Skeletal muscle tissue (tissue), 4 donors: ENCODE measurements around the gene CHAF1B. TPM values are rescaled to one million over a fixed set of nuclear protein-coding genes. Genes with fewer than 3 reads are reported as not detected.
A peak's percentile ranks its signal among the peaks of the same experiment; 100 is the strongest.

Experiments used
- H3K27ac ChIP-seq: one replicate; pipeline ENCODE4 v1.7.0; 2013; ENCODE audit warnings: mild to moderate bottlenecking, low read depth, low read length, inconsistent platforms
- H3K27me3 ChIP-seq, 3 donors: one replicate each; pipeline ENCODE4 v1.7.0; 2013; ENCODE audit warnings: low read length in 3 of 3; ENCODE audit not compliant: control insufficient read depth in 3 of 3, insufficient read depth in 3 of 3
- H3K36me3 ChIP-seq, 3 donors: one replicate each; pipeline ENCODE4 v1.7.0; 2013; ENCODE audit warnings: low read length in 3 of 3; ENCODE audit not compliant: control insufficient read depth in 3 of 3, insufficient read depth in 3 of 3
- H3K4me1 ChIP-seq, 3 donors: one replicate each; pipeline ENCODE4 v1.7.0; 2013; ENCODE audit warnings: low read length in 3 of 3, mild to moderate bottlenecking in 3 of 3; ENCODE audit not compliant: control insufficient read depth in 3 of 3, insufficient read depth in 3 of 3
- H3K4me3 ChIP-seq, 3 donors: one replicate each; pipeline ENCODE4 v1.7.0; 2013; ENCODE audit warnings: low read length in 3 of 3
- H3K9ac ChIP-seq, 3 donors: one replicate each; pipeline ENCODE4 v1.7.0; 2013; ENCODE audit warnings: low read length in 3 of 3, mild to moderate bottlenecking in 3 of 3, moderate library complexity in 2 of 3, low read depth in 1 of 3
- H3K9me3 ChIP-seq, 3 donors: one replicate each; pipeline ENCODE4 v1.7.0; 2013; ENCODE audit warnings: low read length in 3 of 3; ENCODE audit not compliant: control insufficient read depth in 3 of 3
- total RNA-seq: library from RNA; depleted of rRNA; stranded (reverse); fragments of >200 nt; gene quantifications from one replicate; pipeline ENCODE4 v1.2.3, GENCODE V29; 2014
- donor health status: Osteomylitis.

CHAF1B gene
- total RNA-seq, 1 donor from 2014 or later: 2.1 TPM

DNA sequence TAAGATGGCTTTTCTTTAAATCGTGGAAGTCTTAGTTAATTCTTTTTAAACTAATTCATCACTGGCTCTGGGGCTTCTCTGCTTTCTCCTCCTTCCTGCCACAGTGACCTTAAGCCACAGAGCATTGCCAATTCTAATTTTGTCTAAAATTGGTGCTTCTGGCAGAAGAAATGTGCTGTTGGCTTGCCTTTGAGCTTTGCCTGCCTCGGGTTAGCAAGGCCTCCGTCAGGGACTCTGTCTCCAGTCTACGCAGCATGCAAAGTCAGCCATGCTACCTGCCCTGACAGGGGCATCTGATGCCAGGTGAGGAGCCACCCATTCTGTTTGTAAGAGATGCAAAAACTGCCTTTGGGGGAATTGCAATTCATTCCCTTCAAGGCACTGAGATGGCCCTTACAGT lies 69.5 kb downstream of the CHAF1B start:
- H3K9me3 ChIP-seq: no peaks in the 10 kb centered on the region
- no peak overlapping the region for H3K9ac ChIP-seq
- peaks cover 0 to 2% (median 0%) of the 10 kb centered on the region in 3 donors for H3K36me3 ChIP-seq
- peaks cover 4 to 14% (median 13%) of the 10 kb centered on the region in 3 donors for H3K4me1 ChIP-seq
- H3K27me3 ChIP-seq: no peaks in the 10 kb centered on the region
- no peak overlapping the region for H3K4me3 ChIP-seq
- no peak overlapping the region for H3K27ac ChIP-seq

DNA sequence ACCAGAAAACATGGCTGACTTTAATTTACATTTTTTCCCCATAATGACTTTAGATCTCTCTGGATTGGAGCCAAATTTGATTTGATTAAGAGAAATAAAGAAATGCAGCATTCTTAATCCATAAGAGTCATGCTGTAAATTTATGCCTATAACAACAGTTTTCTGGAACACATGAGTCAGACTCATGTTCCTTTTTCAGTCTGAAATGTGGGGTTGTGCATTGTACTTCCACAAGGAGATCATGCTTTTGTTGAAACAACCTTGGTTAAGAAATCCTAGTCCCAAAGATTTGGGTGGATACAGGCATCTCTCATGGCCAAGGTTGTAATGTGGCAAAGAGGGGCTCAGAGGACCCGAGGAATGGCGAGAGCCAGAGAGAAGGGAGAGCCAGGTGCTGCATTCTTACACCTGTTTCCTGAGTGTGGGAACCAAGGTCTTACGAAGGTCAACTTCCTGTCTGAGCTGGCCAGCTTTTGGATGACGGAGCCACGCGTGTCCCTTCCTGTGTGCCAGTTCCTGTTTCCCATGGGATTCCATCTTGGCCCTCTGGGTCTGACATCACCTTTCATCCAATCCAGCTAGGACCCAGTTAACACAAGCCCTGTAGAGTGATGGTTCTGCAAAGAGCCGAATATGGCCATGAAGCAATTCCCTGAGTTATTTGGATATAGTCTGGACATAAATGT lies 71.7 kb downstream of the CHAF1B start:
- Histone ChIP-seq H3K9ac (no peak overlapping the region), H3K36me3 (peaks cover 0 to 2% (median 0%) of the 10 kb centered on the region in 3 donors), H3K4me3 (no peak overlapping the region), H3K9me3 (no peaks in the 10 kb centered on the region), H3K27me3 (no peaks in the 10 kb centered on the region), H3K4me1 (peaks cover 4 to 16% (median 15%) of the 10 kb centered on the region in 3 donors), H3K27ac (no peak overlapping the region)

DNA sequence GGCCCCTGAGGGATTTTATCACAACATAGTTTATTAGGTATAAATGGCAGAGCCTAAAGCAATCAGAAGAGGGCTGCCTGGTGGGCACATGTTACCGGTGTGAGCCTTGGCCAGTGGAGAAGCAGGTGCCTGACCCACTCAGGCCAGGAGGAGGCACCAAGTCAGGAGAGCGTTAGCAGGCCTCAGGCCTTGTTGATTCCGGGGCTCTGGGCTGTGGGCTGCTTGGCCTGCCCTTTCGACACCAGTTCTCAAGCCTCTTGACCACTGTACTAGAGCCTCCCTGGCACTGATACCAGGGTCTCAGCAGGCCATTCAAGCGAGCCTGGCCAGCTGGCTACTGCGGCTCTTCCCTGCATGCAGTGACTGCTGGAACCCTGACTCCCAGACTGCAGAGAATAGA lies 73.9 kb downstream of the CHAF1B start:
- Histone ChIP-seq H3K27ac (no peak overlapping the region), H3K4me3 (no peak overlapping the region), H3K4me1 (peaks cover 3 to 18% (median 18%) of the 10 kb centered on the region in 3 donors), H3K9ac (no peak overlapping the region), H3K36me3 (no peaks in the 10 kb centered on the region), H3K27me3 (no peaks in the 10 kb centered on the region), H3K9me3 (no peaks in the 10 kb centered on the region)

DNA sequence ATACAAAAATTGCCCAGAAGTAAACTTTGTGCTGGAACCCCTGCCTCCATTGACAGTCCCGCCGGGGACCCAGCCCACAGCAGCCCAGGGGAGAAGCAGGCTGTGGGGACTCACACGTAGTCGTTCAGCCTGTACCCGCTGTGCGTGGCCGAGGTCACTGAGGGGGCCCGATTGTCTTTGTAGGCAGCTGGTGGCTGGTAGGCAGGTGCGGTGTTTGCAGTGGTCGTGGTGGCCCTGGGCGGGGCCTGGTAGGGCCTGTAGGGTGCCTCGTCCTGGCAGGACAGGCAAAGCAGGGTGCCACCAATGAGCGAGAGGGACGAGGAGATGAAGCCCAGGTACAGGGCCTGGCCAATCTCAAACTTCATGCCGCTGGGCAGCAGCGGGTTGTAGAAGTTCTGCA lies 75.7 kb downstream of the CHAF1B start:
- Histone ChIP-seq H3K4me1 (peaks cover 4 to 31% (median 30%) of the 10 kb centered on the region in 3 donors), H3K27ac (no peak overlapping the region), H3K9me3 (no peaks in the 10 kb centered on the region), H3K9ac (no peak overlapping the region), H3K36me3 (no peaks in the 10 kb centered on the region), H3K4me3 (no peak overlapping the region), H3K27me3 (no peaks in the 10 kb centered on the region)

DNA sequence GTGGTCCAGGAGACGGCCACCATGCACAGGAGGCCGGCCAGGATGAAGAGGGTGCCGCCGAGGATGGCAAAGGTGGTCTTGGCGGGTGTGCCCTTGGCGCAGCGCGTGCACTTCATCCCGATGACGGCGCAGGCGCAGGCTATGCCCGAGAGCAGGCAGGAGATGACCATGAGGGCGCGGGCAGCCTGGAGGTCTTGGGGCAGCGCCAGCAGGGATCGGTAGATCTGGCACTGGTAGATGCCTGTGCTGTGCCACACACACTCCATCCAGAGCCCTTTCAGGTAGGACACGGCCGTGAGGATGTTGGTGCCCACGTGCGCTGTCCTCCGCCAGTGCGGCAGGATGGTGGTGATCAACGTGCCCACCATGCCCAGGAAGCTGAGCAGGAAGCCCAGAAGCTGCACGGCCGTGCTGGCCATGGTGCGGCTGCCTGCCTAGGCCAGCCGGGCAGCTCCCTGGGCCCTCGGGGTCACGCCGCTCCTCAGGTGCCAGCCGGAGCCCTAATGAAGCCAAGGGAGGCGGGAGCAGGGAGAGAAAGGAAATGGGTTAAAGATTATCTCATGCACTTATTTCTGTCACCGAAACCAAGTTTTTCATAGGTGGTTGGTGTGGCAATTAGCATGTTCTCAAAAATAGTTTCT lies 76.2 kb downstream of the CHAF1B start:
- Histone ChIP-seq H3K9ac (no peak overlapping the region), H3K27me3 (no peaks in the 10 kb centered on the region), H3K4me1 (peaks cover 4 to 32% (median 30%) of the 10 kb centered on the region in 3 donors), H3K27ac (no peak overlapping the region), H3K36me3 (no peaks in the 10 kb centered on the region), H3K9me3 (no peaks in the 10 kb centered on the region), H3K4me3 (no peak overlapping the region)

DNA sequence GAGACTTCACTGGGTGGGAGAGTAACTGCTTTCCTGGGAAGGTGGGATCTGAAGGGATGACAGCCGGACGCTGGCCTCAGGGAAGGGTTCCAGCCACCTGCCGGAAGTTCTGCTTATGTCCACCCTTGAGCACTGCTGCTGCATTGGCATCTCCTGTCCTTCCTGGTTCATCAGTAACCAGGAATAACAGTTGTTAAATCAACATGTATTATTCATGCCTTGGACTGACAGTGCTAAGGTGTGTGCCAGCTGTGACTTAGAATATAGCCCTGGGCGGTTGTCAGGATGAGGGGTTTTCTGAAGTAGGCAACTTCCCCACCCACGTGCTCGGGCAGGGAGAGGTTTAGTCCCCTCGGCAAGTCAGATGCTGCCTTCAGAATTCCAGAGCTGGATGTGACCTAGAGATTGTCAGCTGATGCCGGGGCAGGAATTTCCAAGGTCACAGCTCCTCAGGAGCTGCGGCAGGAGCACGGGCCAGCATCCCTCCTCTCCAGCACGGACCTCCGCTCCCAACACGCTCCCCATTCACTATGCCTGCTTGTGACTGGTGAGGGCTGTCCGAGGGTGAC lies 76.8 kb downstream of the CHAF1B start:
- Histone ChIP-seq H3K27ac (no peak overlapping the region), H3K36me3 (no peaks in the 10 kb centered on the region), H3K4me1 (peaks cover 4 to 30% (median 28%) of the 10 kb centered on the region in 3 donors)

DNA sequence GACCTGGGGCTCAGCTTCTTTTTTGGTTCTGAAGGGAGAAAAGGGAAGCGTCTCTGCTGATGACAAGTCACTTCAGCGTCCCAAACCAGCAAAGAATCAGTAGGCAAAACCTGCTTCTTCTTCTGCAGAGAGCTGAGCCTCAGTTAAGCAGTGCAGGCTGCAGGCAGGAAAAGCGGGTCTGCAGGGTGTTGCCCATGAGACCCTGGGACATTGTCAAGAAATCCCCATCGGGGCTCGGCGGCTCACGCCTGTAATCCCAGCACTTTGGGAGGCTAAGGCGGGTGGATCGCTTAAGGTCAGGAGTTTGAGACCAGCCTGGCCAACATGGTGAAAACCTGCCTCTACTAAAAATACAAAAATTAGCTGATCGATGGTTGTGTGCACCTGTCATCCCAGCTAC lies 78.0 kb downstream of the CHAF1B start:
- no peaks in the 10 kb centered on the region for H3K9me3 ChIP-seq
- no peaks in the 10 kb centered on the region for H3K36me3 ChIP-seq
- H3K27me3 ChIP-seq: no peaks in the 10 kb centered on the region
- H3K4me1 ChIP-seq: peaks cover 4 to 29% (median 27%) of the 10 kb centered on the region in 3 donors
- no peak overlapping the region for H3K27ac ChIP-seq
- H3K4me3 ChIP-seq: no peak overlapping the region
- no peak overlapping the region for H3K9ac ChIP-seq

More for the DNA sequence above, 76.8 kb downstream of the CHAF1B start:
- Histone ChIP-seq H3K9ac (peak overlapping the region in 1 of 3 donors; percentile 8), H3K9me3 (no peaks in the 10 kb centered on the region), H3K27me3 (no peaks in the 10 kb centered on the region), H3K4me3 (no peak overlapping the region)

DNA sequence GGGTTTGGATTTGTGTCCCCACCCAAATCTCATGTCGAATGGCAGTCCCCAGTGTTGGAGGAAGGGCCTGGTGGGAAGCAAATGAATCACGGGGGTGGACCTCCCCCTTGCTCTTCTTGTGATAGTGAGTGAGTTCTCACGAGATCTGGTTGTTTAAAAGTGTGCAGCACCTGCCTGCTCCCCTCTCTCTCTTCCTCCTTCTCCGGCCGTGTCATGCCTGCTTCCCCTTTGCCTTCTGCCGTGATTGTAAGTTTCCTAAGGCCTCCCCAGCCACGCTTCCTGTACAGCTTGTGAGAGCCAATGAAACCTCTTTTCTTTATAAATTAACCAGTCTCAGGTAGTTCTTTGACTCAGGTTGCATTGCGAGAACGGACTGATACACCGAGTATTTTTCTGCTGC lies 78.8 kb downstream of the CHAF1B start:
- H3K9ac ChIP-seq: no peak overlapping the region
- no peak overlapping the region for H3K27ac ChIP-seq
- H3K4me1 ChIP-seq: peaks cover 4 to 29% (median 26%) of the 10 kb centered on the region in 3 donors
- H3K9me3 ChIP-seq: no peaks in the 10 kb centered on the region
- H3K4me3 ChIP-seq: no peak overlapping the region
- H3K27me3 ChIP-seq: no peaks in the 10 kb centered on the region
- no peaks in the 10 kb centered on the region for H3K36me3 ChIP-seq

DNA sequence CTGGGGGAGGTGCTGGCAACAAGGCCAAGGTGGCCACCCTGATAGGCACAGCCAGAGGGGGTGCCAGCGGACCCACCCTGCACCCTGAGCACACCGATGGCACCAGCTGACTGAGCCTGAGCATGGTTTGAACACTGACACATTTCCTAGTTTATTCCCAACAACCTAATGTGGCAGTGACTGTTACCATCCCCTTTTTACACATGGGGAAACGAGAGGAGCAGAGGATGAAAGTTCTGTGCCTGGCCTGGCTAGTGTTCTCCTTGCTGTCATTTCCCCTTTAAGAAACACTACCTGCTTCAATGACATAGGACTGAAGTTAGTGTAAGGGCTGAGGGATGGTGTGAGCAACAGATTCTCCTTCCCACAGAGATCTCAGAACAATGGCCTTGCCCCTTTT lies 79.4 kb downstream of the CHAF1B start:
- Histone ChIP-seq H3K9ac (no peak overlapping the region), H3K27me3 (no peaks in the 10 kb centered on the region), H3K9me3 (no peaks in the 10 kb centered on the region), H3K36me3 (no peaks in the 10 kb centered on the region), H3K4me3 (no peak overlapping the region), H3K27ac (no peak overlapping the region), H3K4me1 (peaks cover 4 to 24% (median 20%) of the 10 kb centered on the region in 3 donors)

DNA sequence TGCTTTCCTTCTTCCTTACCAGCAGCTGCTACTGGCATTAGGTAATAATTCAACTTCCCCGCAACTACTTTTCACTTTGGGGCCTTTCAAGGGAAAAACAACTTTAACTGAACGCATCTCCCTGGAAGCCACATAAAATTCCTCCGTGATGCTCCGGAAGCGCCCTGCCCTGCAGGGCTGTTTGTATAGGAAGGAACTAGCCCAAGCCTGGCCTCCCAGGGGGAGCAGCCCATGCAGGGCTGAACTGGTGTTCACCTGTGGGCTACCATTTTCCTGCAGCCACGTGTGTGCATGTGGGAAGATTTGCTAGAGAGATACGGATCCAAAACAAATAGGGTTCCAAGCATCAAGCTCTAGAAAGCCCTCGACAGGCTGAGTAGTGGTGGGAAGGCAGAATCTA lies 80.3 kb downstream of the CHAF1B start:
- H3K4me1 ChIP-seq: peaks cover 4 to 24% (median 20%) of the 10 kb centered on the region in 3 donors
- H3K9me3 ChIP-seq: no peaks in the 10 kb centered on the region
- H3K4me3 ChIP-seq: no peak overlapping the region
- H3K27me3 ChIP-seq: no peaks in the 10 kb centered on the region
- H3K27ac ChIP-seq: no peak overlapping the region
- no peaks in the 10 kb centered on the region for H3K36me3 ChIP-seq
- no peak overlapping the region for H3K9ac ChIP-seq
